NOMO-1 (cell line): ENCODE measurements around the gene GPN2.
"Not testable (repeated sequence)": the region's sequence is repeated elsewhere in the genome, so short reads cannot be mapped to it uniquely, and the experiment has no call there.

Source experiments
- DNase-seq, 2 experiments: peaks; one replicate each; lab custom pipeline; 2025; ENCODE audit not compliant: unreplicated experiment in 2 of 2; lab: John Stamatoyannopoulos, UW

The GPN2 gene

GRCh38 chr1:26907071-26907917 lies 17.2 kb upstream of the GPN2 start:
- no peak for DNase-seq

- DNase-seq = peak; percentile 8 to 44
These were observed 10.9 kb upstream of the GPN2 start for GRCh38 chr1:26900815-26901511.

DNA sequence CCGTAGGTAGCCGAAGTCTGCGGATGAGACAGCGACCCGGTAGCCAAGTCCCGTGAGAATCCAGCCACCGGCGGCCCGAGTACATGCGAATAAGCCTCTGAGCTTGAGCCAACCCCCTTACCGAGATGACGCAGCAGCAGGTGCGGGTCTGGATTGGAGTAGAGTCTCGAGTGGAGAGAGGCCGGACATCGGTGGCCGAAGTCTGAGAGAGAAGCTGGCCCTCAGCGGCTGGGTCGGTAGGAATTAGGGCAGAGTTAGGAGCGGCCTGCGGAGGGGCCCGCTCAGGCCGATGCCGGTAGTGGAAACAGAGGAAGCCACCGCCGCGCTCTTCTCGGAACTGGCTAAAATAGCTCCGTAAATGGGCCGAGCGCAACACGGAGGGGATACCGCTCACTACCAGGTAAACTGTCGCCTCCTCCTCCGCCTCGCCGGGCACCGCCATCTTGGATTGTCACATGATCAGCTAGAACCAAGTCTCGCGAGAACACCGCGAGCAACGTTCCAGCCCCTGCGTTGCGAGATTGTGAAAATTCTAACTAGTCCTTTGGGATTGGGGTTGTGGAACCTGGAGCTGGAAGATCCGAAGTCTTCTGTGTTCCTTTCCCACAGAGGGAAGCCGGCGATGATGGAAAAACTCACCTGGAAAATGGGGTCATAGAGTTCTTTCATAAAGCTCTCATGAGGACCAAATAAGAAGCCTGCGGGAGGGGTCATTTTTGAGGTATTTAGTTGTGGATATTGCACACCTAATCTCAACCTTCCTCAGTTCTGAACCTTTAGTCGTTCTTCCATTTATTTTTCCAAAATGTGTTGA lies 10.1 kb upstream of the GPN2 start, which contains the start of gene GPATCH3:
TSS of gene GPATCH3 (minus strand) at position 467 of the 814 bp plus-strand sequence. CDS start at position 442, 25 bp downstream.
- DNase-seq = peak; percentile 51 to 78

GRCh38 chr1:26897351-26897750 lies 7.3 kb upstream of the GPN2 start:
- no peak for DNase-seq

- no peak for DNase-seq
These were observed 4.2 kb upstream of the GPN2 start for GRCh38 chr1:26894263-26894662.

- no peak for DNase-seq
These were observed 349 bp upstream of the GPN2 start for GRCh38 chr1:26890467-26890796.

DNA sequence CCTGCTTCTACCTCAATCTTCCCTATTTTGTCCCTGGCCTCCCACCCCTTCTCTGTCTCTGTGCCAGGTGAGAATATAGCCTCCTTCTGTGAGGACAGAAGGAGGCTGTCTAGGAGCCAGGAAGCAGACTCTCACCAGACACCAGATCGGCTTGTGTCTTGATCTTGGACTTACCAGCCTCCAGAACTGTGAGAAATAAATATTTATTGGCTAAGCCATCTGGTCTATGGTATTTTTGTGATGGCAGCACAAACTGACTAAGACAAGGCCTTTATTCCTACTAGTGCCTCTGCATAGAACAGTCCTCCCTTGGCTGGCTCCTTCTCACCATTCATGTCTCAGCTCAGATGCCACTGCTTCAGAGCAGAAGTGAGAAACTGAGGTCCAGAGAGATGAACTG lies 1.9 kb downstream of the GPN2 start:
- no peak for DNase-seq

DNA sequence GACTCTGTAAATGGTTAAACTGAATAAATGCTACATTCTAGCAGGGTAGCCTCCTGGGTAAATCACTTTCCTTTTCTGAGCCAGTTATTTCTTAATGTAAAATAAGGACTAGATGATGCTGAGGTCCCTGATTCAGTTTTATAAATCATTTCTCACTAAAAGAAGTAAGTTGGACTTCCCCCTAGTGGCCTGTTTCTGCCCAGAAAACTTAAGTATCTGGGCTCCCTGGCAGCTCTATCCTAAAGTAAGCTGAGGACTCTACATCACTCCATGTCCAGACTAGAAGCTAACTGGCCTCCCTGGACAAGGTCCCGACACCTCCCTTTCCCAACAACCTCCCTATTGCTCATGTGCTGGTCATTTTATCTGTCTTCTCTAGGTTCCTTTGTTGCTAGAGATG lies 3.0 kb downstream of the GPN2 start:
- peak in 1 of 2 experiments; percentile 9 for DNase-seq

GRCh38 chr1:26882696-26883463 lies 7.2 kb downstream of the GPN2 start:
- DNase-seq = no peak

DNA sequence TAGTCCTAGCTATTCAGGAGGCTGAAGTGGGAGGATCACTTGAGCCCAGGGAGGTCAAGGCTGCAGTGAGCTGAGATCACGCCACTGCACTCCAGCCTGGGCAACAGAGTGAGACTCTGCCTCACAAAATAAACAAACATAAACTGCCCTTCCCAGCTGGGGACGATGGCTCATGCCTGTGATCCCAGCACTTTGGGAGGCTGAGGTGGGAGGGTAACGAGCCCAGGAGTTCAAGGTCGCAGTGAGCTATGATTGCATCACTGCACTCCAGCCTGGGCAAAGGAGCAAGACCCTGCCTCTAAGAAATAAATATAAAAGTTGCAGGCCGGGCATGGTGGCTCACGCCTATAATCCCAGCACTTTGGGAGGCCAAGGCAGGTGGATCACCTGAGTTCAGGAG lies 8.5 kb downstream of the GPN2 start:
- DNase-seq = not testable (repeated sequence)

- DNase-seq = no peak
These were observed 10.3 kb downstream of the GPN2 start for GRCh38 chr1:26879793-26880192.

GRCh38 chr1:26877326-26877725 lies 12.8 kb downstream of the GPN2 start:
- no peak for DNase-seq

GRCh38 chr1:26874896-26875295 lies 15.2 kb downstream of the GPN2 start:
- no peak for DNase-seq

- DNase-seq = not testable (repeated sequence)
These were observed 17.0 kb downstream of the GPN2 start for GRCh38 chr1:26873097-26873496.

DNA sequence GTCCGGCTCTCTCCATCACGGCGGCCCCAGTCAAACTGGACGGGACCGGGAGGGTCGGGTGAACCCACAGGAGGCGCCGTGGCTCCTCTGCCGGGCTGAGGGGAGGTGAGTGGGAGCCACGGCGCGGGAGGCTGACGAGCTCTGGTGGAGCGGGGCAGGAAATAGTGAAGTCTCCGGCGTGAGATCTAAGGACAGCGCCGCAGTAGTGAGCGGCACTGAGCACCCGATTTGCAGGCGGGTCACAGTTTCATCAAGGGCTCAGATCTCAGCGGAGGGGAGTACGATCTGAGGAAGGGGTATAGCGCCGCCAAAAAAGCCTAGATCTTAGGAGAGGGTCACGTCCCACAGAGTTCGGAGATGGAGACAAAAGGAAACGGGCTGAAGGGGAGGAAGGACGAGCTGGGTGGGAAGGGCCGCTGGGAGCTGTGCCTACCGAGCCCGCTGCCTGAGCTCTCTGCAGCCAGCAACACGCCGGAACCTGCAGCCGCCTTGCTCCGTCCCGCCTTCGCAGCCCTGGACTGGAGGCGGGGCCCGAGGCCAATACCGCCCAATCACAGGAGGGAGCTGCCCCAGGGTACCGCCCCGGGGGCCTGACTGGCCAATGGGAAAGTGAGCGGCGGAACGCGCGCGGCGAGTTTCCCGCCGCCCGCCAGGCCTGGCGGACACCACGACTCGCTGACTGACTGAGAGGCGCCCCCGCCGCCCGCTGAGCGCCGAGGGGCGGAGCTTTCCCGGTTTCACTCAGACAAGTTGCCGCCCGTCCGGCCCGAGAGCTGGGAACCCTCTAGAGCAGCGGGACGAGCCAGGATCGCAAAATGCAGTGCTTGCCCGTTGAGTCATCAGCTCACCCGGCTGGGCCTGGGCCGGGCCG lies 25.2 kb downstream of the GPN2 start:
- peak; percentile 92 to 99 for DNase-seq

GRCh38 chr1:26863685-26864077 lies 26.4 kb downstream of the GPN2 start:
- no peak for DNase-seq

GRCh38 chr1:26862781-26863684 lies 27.1 kb downstream of the GPN2 start, which contains the start of gene SFN:
Gene SFN (plus strand): TSS chr1:26863149. CDS start chr1:26863213, 64 bp downstream.
- DNase-seq = peak in 1 of 2 experiments; percentile 26

- DNase-seq = no peak
These were observed 28.1 kb downstream of the GPN2 start for GRCh38 chr1:26861889-26862378.
